Measurements from ENCODE around the gene OSER1.
"Not testable (repeated sequence)": the region's sequence is repeated elsewhere in the genome, so short reads cannot be mapped to it uniquely, and the experiment has no call there.

The OSER1 gene

DNA sequence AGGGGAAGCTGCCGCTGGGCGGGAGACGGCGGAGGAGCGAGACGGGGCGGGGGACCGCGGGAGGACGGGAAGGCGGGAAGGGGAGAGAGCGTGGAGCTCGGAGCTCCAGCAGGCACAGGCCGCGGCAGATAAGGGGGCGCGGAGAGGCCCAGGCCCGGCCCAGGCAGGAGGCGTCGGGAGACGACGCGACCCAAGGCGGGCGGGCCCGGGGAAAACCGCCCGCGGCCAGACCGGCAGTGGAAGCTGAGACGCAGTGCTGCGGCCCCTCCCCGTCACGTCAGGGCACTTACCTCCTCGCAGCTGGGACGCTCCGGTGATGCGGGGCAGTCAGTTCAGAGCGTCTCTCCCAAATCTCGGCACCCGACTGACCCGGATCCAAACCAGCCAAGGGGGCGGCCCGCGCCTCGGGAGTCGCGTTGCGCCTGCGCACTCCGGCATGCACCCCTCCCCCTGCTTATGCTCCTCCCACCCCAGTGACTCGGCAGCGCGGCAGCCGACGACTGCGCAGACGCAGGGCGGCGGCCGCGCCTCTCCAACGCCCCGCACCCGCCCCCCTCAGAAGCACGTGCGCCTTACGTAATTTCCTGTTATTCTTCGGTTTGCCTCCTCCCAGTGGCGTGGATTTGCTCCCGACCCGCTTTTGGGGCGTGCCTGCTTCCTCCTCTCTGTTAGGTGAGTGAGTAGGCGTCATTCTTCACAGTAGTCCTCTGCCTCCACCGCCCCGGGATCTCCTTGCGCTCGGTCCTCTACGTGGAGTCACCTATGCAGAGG is at the start of gene OSER1:
TSS of gene OSER1 (minus strand) at position 366 of the 771 bp plus-strand sequence. CDS start 3,814 bp downstream, outside the sequence.
- peak; percentile 97 for DNase-seq

DNA sequence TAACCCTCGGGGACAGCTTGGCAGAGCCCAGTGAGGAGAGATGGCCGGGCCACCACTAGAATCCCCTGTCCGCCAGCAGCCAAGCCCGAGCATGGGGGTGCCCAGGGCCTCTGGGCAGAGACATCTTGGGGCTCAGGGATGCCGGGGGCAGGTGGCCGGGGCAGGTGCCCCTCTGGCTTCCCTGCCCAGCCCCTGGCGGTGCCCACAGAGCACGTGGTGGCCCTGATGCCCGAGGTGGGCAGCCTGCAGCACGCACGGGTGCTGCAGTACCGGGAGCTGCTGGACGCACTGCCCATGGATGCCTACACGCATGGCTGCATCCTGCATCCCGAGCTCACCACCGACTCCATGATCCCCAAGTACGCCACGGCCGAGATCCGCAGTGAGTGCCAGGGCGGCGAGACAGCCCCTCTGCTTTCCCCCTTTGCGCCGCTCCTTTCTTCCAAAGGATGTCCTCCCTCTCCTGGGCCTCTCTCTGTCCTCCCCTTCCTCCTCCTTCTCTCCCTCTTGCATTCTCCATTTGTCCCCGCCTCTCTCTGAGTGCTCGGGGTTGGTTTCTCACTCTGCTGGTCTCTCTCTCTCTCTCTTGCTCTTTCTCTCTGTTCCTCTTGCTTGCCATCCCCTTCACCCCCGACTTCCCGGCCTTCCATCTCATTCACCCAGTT is 47.8 kb upstream of the OSER1 start:
- no peak for DNase-seq

DNA sequence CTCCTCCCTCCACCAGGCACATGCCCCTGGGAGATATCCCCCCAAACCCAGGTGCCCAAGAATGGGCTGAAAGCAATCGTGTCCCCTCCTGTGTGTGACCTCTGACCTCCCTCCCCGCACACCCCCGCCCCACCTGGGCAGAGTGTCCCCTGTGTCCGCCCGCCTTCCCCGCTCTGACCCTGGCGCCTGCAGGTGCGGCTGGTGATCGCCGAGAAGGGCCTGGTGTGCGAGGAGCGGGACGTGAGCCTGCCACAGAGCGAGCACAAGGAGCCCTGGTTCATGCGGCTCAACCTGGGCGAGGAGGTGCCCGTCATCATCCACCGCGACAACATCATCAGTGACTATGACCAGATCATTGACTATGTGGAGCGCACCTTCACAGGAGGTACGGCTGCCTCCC is 46.4 kb upstream of the OSER1 start:
- DNase-seq: no peak

GRCh38 chr20:44255942-44256341 is 45.4 kb upstream of the OSER1 start:
- DNase-seq: no peak

- DNase-seq: no peak
Measured at GRCh38 chr20:44254073-44254472, 43.5 kb upstream of the OSER1 start.

DNA sequence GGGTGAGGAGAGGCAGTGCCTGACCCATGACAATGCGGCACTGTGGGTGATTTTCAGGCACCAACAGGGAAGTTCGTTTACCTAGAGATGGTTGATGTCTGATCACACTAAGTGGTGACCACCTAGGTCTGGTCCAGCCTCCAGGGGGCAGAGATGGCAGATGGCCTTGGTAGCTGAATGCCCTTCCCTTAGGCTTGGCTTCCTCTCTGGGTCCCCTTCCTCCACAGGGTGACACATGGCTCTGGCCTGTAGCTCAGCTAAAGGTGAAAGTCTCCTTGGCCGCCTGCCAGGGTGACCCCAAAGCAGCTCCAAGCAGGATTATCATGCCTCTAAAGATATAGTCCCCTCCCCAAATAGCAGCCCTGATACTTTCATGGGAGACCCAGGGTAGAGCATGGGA is 43.0 kb upstream of the OSER1 start:
- DNase-seq: no peak

GRCh38 chr20:44251284-44251683 is 40.7 kb upstream of the OSER1 start:
- DNase-seq: no peak

DNA sequence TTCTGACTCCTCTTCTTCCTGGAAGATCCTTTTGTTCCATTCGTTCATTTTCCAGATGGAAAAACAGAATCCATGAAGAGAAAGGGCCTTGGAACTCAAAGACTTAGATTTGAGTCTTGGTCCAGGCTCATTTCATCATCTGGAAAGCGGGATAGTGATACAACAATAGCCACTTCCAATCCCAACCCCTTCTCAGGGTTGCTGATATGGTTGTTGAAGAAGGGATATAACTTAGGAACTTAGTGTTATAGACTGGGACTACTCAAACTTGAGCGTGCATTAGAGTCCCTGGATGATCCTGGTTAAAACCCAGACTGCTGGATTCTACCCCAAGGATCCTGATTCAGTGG is 37.8 kb upstream of the OSER1 start:
- DNase-seq: no peak

- no peak for DNase-seq
Measured at GRCh38 chr20:44247586-44248409, 37.2 kb upstream of the OSER1 start.

- no peak for DNase-seq
Measured at GRCh38 chr20:44247131-44247571, 36.6 kb upstream of the OSER1 start, which contains the start of gene GDAP1L1. GDAP1L1 (plus strand) TSS chr20:44247308; CDS start chr20:44247335, 27 bp downstream.

DNA sequence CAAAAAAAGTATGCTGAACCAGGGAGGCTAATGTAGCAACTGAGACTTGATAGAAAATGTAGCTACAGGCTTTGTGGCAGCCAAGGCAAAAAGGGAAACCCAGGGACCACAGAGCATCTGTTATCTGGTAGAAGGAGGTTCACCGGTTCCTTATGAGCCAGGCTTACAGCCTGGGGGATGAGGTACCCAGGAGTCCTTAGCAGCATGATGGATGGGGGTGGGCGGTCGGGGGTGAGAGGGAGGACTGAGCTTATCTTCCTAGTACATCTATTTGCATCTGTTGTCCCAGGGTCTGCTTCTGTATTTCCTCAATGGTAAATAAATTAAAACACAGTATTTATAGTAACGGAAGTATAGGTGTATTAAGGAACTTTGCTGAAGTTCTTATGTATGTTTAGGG is 35.4 kb upstream of the OSER1 start:
- no peak for DNase-seq

DNA sequence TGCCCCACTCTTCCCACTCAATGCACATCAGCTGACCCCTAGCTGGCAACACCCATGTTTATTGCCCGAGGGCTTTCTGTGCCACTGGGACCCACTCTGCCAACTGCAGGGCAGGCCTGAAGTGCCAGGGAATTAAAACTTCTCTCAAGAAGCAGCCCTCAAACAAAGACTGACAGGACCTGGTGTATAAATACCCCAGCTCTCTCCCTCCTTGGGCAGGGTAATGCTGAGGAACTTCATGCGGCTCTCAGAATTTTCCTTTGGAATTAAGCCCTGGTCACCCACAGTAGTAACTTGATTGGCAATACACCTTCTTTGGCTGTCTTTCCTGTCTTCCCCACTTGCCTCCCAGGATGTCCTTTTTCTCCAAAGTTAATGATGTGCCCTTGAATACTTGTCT is 31.2 kb upstream of the OSER1 start:
- DNase-seq: no peak

DNA sequence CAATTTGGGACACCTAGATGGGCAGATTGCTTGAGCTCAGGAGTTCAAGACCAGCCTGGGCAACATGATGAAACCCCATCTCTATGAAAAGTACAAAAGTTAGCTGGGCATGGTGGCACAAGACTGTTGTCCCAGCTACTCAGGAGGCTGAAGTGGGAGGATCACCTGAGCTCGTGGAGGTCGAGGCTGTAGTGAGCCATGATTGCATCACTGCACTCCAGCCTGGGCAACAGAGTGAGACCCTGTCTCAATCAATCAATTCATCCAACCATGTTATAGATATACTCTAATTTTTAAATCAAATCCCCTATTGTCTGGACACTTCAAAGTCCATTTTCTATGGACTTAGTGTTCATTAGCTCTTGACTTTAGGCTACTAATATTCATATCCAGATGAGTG is 26.3 kb upstream of the OSER1 start:
- DNase-seq: not testable (repeated sequence)

- no peak for DNase-seq
Measured at GRCh38 chr20:44235702-44236101, 25.1 kb upstream of the OSER1 start.

DNA sequence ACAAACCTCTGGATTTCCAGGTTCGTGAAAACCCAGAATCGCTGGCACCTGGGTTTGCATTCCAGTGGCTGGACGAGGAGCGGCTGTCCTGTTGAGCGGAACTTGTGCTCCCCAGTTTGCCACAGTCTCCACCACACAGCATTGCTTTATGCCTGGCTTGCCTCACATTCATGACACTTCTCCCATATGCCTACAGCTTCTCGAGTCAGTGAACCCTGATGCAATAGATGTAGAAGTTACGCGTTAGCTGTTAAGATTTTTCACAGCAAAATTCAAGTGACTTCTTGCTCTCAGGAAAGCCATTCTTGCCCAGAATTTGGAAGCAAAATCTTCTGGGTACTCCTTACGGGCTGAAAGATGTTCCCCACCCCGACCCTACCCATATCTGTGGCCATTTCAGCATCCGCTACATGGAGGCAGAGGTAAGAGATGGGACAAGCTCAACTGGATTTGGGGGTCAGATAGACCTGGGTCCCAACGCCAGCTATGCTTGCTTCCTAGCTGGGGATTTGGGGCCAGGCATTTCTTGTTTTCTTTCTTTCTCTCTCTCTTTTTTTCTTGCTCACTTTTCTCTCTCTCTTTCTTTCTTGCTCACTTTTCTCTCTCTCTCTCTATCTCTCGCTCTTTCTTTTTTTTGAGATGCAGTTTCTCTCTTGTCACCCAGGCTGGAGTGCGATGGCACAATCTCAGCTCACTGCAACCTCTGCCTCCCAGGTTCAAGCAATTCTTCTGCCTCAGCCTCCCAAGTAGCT is 24.2 kb upstream of the OSER1 start:
- DNase-seq: no peak

- DNase-seq: no peak
Measured at GRCh38 chr20:44233436-44234016, 23.0 kb upstream of the OSER1 start.

- not testable (repeated sequence) for DNase-seq
Measured at GRCh38 chr20:44232469-44232856, 21.9 kb upstream of the OSER1 start.

DNA sequence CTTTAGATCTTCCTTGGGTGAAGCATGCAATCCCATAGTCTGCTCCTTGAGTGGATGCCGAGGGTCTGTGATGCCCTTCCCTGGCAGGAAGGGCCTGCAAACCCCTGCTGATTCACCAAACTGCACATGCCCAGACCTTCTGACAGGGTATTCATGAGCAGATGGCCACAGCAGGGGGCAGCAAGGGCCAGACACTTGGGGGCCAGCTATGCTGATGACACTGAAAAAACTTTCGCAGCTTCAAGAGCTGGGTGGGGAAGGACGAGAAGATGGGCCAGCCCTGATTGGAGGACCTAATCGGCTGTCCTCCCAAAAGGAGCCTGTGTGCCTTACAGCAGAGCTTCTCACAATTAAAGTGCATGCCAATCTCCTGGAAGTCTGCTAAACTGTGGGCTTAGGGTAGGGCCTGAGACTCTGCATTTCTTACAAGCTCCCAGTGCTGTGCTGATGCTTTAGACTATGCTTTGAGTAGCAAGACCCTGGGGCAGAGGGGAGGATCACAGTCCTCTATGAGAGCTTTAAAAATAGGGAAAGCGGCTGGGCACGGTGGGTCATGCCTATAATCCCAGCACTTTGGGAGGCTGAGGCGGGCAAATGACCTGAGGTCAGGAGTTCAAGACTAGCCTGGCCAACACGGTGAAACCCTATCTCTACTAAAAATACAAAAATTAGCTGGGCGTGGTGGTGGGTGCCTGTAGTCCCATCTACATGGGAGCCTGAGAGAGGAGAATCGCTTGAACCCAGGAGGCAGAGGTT is 21.3 kb upstream of the OSER1 start:
- no peak for DNase-seq

DNA sequence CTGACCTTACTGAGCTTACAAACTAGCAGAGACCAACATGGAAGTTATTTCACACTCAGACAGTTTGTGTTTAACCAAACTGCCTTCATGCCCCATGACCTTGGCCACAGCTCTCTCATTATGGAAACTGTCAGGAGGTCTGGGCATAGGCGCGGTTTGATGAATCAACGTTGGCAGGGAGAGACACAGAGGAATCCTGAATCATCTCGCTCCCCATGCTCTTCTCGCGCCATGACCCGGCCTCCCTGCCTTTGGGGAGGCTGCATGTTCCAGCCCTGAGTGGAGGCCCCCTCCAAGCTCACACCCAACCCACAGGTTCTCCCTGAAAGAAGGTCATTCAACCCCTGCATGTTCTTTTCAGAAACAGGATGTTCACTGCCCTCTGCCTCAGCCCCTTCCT is 20.6 kb upstream of the OSER1 start:
- DNase-seq: no peak

DNA sequence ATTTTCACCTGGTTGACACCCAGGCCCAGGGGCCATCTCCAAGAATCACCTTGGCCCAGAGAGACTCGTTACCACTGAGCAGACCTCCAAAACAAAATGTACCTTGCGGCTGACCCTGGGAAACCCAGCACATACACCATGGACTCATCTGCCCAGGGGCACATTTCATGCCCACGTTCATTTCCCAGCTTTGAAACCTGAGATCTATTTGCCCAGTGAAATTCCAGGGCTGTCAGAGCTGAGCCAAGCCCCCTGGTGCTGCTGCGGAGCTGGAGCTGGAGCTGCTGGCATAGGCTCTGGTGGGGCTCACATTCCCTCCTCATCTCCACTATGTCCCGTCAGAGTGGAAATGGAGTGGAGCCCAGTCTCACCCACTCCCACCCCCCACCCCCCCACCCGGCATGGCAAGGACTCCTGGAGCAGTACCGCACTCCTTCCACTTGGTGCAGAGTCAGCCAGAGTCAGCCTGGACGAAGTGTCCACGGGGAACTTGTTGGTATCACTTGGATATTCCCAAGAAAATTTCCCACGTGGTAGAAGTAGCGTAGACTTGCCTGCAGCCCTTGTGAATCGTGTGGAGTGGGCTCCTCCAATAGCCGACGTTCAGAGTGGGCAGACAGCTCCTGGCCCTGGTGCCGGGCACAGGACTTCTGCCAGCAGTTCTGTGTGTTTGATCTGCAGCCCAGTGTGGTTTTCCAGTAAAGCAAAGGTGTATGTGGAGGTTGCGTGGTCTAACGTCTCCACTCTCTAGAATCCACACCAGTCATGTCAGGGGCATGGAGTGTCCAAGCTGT is 18.1 kb upstream of the OSER1 start:
- DNase-seq: no peak

GRCh38 chr20:44224637-44225036 is 14.1 kb upstream of the OSER1 start:
- DNase-seq: no peak

Data from stimulated activated CD4-positive, alpha-beta T cell treated with anti-CD3 and anti-CD28 coated beads, Interleukin-4, amount 100 ng/mL, for 24 hours (primary cell).